ENCODE measurements around the gene KATNBL1.

GRCh38 chr15:34185666-34186065 is 24.2 kb downstream of the KATNBL1 start:
- TF ChIP-seq HDGF (IDR thresholded peaks at IDR 0.05; ENCODE audit: borderline replicate concordance), result no peak
- TF ChIP-seq ARNT (IDR thresholded peaks at IDR 0.05), result no peak
- TF ChIP-seq TARDBP (IDR thresholded peaks at IDR 0.05), result no peak
- TF ChIP-seq FOXM1 (IDR thresholded peaks at IDR 0.05; ENCODE audit: borderline replicate concordance), result no peak
